Kidney epithelial cell (primary cell): Measurements from ENCODE around the gene CARTPT. TPM values are rescaled to one million over a fixed set of nuclear protein-coding genes. Genes with fewer than 3 reads are reported as not detected.
A peak's percentile ranks its signal among the peaks of the same experiment; 100 is the strongest.

ENCODE experiments used
- DNase-seq: peaks from one replicate; pipeline ENCODE4 v3.0.0-alpha.2; 2010; ENCODE audit warnings: low read depth
- H3K27me3 ChIP-seq: 2 replicates; pipeline ENCODE4 v1.6.0; 2011; ENCODE audit warnings: low read length; ENCODE audit not compliant: control insufficient read depth, insufficient read depth
- H3K36me3 ChIP-seq: 2 replicates; pipeline ENCODE4 v1.5.1; 2011; ENCODE audit warnings: low read length; ENCODE audit not compliant: control insufficient read depth, insufficient read depth
- H3K4me3 ChIP-seq: 2 replicates; pipeline ENCODE4 v1.5.1; 2011; ENCODE audit warnings: low read depth, mild to moderate bottlenecking, control low read depth, low read length
- total RNA-seq: library from RNA; depleted of rRNA; stranded (reverse); fragments of >200 nt; gene quantifications from 2 replicates; pipeline ENCODE4 v1.2.3, GENCODE V29; 2015
- TF ChIP-seq, protein P1 (sequence below): IDR thresholded peaks from 2 replicates; pipeline ENCODE4 v1.5.1; 2011; ENCODE audit warnings: mild to moderate bottlenecking, moderate library complexity, low read length, control low read depth, inconsistent platforms; ENCODE audit not compliant: insufficient read depth, poor library complexity, severe bottlenecking

CARTPT gene
- total RNA-seq, 1 donor from 2014 or later: not detected

GRCh38 chr5:71693828-71694427 is 25.1 kb upstream of the CARTPT start:
- TF ChIP-seq, protein P1, sequence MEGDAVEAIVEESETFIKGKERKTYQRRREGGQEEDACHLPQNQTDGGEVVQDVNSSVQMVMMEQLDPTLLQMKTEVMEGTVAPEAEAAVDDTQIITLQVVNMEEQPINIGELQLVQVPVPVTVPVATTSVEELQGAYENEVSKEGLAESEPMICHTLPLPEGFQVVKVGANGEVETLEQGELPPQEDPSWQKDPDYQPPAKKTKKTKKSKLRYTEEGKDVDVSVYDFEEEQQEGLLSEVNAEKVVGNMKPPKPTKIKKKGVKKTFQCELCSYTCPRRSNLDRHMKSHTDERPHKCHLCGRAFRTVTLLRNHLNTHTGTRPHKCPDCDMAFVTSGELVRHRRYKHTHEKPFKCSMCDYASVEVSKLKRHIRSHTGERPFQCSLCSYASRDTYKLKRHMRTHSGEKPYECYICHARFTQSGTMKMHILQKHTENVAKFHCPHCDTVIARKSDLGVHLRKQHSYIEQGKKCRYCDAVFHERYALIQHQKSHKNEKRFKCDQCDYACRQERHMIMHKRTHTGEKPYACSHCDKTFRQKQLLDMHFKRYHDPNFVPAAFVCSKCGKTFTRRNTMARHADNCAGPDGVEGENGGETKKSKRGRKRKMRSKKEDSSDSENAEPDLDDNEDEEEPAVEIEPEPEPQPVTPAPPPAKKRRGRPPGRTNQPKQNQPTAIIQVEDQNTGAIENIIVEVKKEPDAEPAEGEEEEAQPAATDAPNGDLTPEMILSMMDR: no peak
- no peak overlapping the region for H3K4me3 ChIP-seq
- no peak for DNase-seq
- no peaks in the 10 kb centered on the region for H3K36me3 ChIP-seq
- H3K27me3 ChIP-seq: peaks cover 2% of the 10 kb centered on the region

DNA sequence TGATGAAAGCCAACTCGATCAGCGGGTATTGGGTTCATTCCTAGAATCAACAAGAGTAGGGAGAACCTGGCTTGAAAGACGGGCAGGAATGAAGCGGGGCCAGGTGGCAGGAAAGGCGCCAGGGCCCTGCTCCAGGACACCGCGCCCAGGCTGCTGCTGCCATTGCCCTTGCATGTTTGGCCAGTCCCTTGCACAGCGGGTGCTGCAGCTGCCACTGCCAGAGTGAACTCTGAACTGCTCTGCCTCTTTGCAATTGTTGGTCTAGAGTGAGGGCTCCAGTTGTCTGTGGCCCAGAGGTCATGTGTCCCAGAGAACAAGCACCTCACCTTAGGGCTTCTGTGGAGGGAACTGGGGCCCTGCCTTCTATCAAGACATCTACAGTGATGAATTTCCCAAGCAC is 24.0 kb upstream of the CARTPT start:
- Histone ChIP-seq H3K4me3 (no peak overlapping the region), H3K27me3 (peaks cover 2% of the 10 kb centered on the region), H3K36me3 (no peaks in the 10 kb centered on the region)
- DNase-seq: no peak
- TF ChIP-seq, protein P1: no peak

GRCh38 chr5:71695595-71695994 is 23.5 kb upstream of the CARTPT start:
- no peaks in the 10 kb centered on the region for H3K36me3 ChIP-seq
- peaks cover 2% of the 10 kb centered on the region for H3K27me3 ChIP-seq
- TF ChIP-seq, protein P1: no peak
- H3K4me3 ChIP-seq: no peak overlapping the region
- DNase-seq: no peak

DNA sequence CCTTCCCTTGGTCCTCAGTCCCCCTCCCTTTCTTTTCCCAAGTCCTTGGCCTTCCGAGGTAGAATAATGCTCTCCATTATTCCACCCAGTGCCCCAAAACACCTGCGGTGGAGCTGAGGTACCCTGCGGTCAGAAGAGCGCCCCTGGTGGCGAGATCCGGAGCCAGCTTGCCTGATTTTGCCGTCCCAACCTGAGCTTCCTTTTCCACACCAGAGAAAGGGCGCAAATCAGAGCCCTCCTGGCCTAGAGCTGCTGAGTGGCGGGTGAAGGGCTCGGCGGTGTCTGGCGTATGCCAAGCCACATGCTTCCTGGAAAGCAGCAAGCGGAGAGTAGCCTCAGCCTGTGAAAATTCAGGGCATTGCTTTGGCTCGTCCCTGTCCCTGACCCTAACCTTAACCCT is 21.1 kb upstream of the CARTPT start:
- Histone ChIP-seq H3K36me3 (no peaks in the 10 kb centered on the region), H3K27me3 (peaks cover 4% of the 10 kb centered on the region), H3K4me3 (no peak overlapping the region)
- DNase-seq: no peak
- TF ChIP-seq, protein P1: peak; percentile 50

DNA sequence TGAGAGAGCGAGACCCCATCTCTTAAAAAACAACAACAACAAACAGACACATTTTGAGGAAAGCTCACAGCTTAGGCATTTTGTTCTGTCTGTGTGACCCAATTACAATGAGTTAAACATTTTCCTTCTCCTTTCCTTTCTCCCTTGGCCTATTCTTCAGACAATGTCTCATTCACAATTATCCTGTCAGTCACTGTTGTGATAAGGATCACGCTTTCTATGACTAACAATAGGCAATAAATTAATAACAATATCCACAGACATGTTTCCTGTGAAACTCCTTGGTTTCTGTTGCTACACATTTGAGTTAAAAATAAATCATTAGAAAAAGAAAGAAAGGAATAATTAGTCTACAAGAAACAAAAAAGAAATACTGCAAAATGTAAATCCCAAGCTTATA is 19.8 kb upstream of the CARTPT start:
- TF ChIP-seq, protein P1: no peak
- DNase-seq: no peak
- H3K36me3 ChIP-seq: no peaks in the 10 kb centered on the region
- no peak overlapping the region for H3K4me3 ChIP-seq
- H3K27me3 ChIP-seq: peaks cover 4% of the 10 kb centered on the region

- H3K4me3 ChIP-seq: no peak overlapping the region
- TF ChIP-seq, protein P1: no peak
- no peaks in the 10 kb centered on the region for H3K36me3 ChIP-seq
- DNase-seq: no peak
- H3K27me3 ChIP-seq: peaks cover 8% of the 10 kb centered on the region
These were observed 19.3 kb upstream of the CARTPT start for GRCh38 chr5:71699751-71700150.
